Measurements from ENCODE around the gene PTPRN2.

- TF ChIP-seq CTCF (conservative IDR thresholded peaks at IDR 0.05 in 1 of 2, IDR thresholded peaks at IDR 0.05 in 1 of 2; ENCODE audit: low read depth in 1 of 2, low read length in 2 of 2) (no peak), EZH2 (IDR thresholded peaks at IDR 0.05; ENCODE audit: low read length, missing control alignments) (no peak)
Observed at GRCh38 chr7:158320328-158320727, 267.3 kb downstream of the PTPRN2 start.

Data from fibroblast of lung (primary cell).